GDM1 (cell line): ENCODE results near the gene FRAS1.
"Not testable (repeated sequence)": the region's sequence is repeated elsewhere in the genome, so short reads cannot be mapped to it uniquely, and the experiment has no call there.

ENCODE experiments used
- DNase-seq: peaks from one replicate; lab custom pipeline; 2025; lab: John Stamatoyannopoulos, UW

FRAS1 gene

DNA sequence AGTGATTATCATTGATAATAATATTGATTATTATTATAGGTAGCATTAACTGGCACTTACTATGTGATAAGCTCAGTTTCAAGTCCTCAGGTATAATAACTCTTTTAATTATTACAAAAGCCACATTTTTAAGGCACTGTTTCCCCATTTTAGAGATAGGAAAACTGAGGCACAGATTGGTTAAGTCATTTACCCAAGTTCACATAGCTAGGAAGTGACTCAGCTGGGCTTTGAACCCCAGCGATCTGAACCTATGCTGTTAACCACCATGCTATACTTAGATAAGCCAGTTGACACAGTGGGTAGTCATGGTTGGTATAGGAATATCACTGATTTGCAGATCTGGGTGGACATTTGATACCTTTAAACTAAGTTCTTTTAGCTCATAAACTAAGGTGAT lies 110.4 kb downstream of the FRAS1 start:
- DNase-seq: no peak

DNA sequence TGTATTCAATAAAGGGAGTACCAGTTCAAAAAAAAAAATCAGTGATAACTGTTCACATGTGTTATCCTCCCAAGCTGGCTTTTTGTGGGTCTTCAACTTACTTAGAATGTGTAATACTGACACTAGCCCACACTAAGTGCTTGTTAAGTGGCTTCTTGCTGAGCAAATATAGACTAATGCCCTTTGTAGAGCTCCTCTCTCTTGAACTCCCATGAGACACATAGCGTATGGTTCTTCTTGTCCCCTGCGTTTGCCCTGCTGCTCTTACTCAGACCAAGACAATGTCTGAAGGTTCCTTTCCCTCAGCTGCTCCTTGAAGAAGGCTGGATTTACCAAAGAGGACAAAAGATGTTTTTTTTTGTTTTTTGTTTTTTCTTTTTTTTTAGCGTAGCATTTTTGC lies 110.9 kb downstream of the FRAS1 start:
- no peak for DNase-seq

DNA sequence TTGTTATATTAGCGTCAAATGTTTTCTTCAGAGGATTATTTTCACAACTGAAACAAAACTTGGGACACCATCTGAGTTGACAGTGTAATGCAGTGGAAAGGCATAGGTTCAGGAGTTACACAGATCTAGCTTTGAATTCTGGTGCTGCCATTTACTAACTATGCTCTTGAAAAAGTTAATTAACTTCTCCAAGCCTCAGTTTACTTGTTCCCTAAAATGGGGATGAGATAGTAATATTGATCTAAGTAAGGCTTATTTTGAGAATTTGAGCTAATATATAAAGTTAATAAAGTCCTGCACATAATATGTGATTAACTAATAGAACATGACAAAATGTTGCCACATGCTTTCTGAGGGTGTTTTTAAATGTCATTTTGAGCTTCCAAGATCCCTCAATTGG lies 112.6 kb downstream of the FRAS1 start:
- no peak for DNase-seq

DNA sequence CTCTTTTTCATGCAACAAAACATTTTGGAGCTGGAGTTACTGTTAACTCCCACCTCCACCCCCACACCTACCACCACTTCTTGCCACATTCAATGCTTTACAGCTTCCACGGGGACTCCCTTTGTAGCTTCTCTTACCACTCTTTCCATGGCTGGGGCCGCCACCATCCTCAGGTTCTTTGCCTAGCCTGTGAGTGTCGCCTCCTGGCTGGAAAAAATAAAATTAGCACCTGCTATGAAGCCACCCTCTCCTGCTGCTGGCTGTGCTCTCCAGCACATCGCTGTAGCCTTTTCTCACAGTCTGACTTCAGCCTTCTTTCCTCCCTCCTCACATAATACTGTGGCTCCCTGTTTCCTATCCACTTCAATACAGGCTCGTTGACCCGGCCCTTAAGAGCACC lies 114.4 kb downstream of the FRAS1 start:
- DNase-seq: no peak

DNA sequence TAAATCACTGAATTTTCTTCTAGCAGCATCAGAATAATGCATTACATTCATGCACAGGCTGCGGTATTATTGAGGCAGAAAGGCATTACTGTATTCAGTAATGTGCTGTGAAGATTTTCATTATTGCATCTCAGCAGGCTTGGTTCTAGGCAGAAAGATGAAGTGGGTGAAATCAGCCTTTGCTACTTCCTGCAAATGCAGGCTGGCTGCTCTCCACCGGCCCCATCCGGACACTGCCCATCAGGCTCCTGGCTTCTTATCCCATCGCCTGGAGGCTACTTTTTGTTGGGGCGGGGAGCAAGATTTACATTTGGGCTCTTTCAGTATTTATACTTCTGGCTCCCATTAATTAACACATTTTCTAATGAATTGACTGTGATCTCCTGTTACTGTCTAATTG lies 117.8 kb downstream of the FRAS1 start:
- DNase-seq: no peak

DNA sequence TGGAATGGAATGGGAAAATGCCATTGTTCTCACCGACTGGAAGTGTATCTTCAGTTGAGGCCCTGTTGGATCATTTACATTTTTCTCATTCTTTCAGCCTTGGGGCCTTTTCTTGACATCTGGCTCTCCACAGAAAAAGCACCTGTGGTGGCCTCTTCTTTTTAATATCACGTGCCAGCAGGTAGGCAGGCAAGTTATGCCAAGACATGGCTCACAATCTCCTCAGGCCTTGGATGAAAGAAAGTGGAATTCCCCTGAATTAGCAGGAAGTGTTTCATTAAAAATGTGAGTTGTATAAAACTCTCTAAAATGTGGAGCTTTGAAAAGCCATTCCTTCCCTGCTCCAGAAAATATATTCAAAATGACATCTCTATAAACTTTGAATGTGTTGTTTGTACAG lies 122.1 kb downstream of the FRAS1 start:
- no peak for DNase-seq

DNA sequence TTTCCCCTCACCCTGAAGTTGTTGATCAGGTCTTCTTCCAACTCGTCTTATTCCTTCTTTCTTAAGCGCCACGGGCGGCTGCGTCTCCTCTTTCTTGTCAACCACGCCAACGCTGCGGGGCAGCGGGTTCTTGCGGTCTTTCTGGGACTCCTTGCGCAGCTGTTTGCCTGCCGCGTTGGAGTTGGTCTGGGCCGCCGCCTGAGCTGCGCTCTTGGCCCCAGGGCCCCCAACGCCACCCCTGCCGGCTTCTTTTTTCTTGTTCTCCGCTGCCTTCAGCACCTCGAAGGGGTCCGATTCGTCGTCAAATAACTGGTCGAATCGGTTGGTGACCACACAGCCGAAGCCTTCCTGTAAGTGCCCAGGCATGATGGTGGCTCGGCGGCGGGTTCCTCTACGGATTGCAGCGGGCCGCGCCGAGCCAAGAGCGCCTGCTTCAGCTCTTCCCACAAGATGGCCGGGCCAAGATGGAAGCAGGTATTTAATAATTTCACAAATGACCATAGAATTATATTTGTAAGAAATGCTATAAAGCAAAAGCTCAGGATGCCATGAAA lies 124.6 kb downstream of the FRAS1 start:
- DNase-seq: not testable (repeated sequence)

DNA sequence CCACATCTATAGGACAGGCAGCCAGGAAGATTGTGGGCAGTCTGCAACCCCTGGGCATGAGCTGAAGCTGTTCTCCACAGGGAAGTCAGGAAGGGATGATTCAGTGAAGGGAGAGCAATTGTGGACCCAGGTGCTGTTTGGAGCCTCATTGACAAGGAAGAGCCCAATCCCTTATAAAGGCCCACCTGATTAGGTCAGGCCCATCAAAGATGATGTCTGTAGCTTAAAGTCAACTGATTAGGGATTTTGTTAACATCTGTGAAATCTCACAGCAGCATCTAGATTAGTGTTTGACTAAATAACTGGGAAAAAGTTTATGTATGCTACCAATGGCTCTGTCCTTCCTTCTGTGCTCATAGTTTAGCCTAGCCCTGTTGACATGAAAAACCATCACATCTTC lies 127.5 kb downstream of the FRAS1 start:
- DNase-seq: no peak

DNA sequence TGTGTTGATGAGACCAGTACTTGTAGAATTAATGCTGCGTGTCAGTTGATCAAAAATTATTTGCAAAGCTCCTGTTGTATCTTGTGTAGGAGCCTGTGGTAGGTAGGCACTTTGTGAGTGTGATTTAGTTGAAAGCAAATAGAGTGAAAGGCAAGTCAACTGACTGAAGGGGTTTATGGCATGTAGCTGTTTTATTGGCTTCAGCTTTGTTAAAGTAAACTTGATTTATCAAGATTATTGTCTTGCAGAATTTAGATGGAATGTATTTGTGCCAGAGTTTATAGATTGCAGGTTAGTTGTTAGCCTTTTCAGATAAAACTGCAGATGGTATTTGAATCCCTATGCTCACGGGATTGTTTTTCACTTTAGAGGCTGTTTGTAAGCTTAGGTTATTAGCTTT lies 128.0 kb downstream of the FRAS1 start:
- no peak for DNase-seq

DNA sequence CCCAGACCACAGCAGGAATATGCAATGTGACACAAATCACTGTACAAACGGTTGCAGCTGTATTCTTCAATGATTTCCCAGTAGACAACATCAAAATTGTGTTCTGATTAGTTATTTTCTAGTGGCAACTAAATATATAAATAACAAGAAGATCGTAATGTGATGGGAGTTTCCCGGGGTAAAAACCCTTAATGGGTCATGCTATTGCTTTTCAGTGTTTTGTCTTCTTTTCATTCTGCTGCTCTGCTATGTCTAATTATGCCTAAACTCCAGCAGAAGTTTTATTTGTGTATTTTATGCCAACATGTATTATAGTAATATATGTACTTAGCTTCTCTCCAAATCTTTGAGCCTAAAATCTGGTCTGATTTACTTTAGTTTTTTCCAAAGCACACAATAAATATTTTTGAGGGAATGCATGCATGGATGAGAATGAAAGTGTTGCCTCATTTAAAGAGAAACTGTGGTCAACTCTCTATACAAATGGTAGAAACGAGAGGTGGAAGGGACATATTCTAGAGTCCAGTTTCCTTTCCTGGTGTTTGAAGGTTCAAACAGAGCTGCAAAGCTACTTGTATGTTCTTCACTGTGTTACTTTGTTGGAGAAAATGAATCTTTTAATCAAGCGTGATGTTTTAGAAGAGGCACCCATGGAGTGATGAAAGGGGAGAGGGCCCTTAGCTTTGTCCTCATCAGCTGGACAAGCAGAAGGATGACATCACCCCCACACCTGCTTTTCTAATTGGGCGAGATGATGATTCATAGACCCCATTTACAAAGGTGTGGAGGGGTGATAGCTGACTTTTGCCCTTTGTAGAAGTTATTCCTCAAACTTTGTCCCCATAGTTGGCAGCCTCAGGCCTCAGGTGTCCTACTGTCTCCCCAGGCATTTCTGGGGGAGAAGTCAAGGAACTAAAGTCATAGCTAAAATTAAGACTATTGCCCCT lies 129.7 kb downstream of the FRAS1 start:
- no peak for DNase-seq

DNA sequence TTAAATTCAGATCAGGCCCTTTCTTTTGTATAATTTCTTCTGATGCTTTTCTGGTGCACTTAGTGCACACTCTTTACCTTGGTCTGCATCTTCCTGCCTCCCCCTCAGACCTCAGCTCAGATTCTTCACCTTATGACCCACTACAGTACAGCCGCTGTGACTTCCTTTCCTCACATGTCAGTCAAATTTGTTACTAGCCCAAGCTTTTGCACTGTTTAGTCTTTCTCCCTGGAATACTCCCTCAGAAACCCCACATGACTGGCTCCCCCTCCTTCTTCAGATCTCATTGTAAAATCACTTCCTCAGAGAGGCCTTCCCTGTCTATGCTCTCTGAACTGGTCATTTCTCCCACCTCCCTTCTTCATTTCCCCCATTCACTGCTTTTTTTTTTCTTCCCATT lies 132.9 kb downstream of the FRAS1 start:
- no peak for DNase-seq

DNA sequence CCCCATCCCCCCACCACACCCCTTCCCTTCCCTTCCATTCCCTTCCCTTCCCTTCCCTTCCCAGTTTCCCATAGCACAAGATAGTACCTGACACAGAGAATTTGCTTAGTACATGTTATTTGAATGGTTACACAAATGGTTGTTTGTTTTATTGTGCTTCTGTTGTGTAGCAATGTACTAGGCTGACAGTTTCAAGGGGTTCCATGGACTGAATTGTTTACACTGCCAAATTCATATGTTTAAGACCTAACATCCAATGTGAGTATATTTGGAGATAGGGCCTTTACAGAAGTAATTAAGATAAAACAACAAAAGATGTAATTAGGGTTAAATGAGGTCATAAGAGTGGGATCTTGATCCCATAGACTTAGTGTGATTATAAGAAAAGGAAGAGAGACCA lies 133.5 kb downstream of the FRAS1 start:
- DNase-seq: no peak

DNA sequence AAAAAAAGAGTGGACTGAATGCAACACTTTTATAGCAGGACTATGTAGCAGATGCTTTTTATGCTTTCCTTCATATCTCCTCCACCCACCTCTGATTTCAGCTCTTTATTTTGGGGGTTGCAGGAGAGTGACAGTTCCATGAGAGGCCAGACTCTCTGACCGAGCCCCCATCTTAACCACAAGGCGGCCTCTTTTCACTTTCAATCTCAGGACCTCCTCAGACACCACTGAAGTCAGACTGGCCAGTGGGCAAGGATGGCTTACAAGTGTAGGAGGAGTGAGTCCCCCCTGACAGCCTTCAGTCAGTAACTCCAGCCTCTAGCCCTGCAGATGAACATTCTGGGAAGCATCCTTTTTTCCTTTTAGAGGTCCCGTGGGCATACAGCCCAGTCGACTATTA lies 140.8 kb downstream of the FRAS1 start:
- DNase-seq: no peak

DNA sequence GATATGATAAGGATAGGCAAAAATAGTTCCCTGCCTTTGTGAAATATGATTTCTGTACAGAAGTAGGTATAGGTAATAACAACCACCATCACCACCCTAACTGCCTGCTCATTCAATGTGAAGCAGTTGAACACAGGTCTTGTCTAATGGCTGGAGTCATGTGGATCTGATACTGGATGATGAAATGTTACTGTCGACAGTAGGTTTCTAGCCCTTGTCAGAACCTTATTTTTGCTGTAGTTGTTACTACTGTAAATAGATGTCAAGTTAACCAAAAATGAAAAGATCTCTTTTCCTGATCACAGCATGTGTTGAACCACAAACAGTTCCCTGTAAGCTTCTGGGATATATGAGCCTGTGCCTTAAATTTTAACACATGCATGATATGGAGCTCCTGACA lies 142.9 kb downstream of the FRAS1 start:
- DNase-seq: no peak

DNA sequence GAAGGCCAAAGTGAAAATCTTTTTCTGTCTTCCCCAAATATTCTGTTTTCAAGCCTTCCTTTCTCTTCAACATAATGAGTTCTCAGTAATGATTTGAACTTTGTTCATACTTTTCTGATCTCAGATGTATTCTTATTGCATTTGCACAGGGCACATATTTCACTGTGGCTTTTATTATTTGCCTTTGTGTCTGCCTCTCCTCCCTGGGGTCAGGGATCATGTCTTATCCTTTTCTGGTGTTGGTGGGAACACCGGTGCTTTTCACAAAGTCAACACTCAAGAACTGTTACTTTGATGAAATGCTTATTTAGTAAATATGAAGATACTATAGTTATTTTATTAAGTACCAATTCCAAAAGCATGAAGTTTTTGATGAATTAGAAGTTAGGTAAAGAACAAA lies 143.8 kb downstream of the FRAS1 start:
- no peak for DNase-seq

DNA sequence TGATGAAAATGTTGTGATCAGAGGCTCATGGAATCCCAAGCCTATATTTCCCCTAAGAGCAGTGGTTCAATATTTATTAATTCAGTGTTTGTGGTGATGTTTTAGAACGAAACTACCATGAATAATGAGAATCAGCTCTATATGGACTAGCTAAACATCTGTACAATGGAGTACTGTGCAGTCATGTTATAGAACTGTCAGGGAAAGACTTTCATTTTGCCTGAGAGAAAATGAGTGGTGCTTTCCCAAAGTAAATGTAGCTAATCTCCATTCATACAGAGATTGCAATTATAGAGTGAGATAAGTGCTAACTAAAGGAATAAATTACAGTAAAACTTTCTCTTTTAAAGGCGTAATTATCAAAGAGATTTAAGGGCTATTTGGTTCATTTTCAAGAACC lies 147.1 kb downstream of the FRAS1 start:
- no peak for DNase-seq

DNA sequence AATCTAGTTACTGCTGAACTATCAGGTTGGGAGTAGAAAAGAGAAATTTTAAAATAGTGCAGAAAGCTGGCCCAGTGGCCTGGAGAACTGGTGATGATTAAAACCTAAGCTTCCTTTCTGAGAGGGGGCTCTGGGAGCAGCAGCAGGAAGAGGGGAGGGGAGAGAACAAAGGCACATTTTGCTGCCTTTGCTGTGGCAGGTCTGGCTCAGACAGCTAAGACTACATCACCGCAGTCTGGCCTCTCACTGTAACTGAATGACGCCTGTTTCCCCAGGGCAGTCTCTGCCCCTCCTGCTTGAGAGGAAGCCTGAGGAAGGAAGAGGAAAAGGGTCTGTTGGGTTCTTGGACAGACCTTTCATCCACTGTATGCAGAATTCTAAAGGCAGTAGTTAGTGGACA lies 148.5 kb downstream of the FRAS1 start:
- no peak for DNase-seq

DNA sequence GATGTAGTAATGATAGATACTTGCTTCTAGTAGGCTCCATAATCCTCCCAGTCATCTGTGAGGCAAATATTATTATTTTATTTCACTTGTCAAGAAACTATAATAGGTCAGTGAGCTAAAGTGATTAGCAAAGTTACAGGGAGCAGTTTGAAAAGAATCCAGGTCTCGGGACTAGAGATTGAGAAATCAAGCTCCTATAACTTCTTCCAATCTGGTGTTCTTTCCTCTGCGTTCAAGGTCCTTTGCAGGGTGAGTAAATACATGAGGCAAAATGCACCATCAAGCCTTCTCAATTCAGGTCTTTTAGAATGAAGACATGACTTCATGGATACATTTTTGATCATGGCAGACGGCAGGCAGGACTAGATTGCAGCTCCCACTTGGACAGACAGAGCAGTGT lies 150.4 kb downstream of the FRAS1 start:
- no peak for DNase-seq

DNA sequence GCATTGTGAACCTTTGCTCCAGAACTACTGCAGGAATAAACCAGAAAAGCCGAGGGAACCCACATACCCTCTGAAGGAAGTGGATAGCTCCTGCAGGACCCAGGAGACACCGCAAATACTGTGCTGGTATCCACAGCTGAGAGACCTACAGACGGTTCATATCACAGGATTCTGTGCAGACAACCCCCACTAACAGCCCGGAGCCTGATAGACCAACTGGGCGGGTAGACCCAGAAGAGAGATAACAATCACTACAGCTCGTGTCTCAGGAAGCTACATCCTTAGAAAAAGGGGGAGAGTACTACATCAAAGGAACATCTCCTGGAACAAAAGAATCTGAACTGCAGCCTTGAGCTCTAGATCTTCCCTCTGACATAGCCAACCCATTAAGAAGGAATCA lies 150.8 kb downstream of the FRAS1 start:
- DNase-seq: no peak

DNA sequence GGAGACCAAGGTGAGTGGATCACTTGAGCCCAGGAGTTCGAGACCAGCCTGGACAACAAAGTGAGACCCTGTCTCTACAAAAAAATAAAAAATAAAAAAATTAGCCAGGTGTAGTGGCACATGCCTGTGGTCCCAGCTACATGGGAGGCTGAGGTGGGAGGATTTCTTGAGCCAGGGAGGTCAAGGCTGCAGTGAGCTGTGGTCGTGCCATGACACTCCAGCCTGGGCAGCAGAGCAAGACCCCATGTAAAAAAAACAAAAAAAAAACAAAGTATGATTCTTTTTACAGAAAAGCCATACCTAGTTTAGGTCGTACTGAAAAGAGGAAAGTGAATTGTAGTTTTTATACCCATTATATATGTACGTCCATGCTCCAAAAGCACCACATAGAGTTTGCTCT lies 151.8 kb downstream of the FRAS1 start:
- DNase-seq: not testable (repeated sequence)

DNA sequence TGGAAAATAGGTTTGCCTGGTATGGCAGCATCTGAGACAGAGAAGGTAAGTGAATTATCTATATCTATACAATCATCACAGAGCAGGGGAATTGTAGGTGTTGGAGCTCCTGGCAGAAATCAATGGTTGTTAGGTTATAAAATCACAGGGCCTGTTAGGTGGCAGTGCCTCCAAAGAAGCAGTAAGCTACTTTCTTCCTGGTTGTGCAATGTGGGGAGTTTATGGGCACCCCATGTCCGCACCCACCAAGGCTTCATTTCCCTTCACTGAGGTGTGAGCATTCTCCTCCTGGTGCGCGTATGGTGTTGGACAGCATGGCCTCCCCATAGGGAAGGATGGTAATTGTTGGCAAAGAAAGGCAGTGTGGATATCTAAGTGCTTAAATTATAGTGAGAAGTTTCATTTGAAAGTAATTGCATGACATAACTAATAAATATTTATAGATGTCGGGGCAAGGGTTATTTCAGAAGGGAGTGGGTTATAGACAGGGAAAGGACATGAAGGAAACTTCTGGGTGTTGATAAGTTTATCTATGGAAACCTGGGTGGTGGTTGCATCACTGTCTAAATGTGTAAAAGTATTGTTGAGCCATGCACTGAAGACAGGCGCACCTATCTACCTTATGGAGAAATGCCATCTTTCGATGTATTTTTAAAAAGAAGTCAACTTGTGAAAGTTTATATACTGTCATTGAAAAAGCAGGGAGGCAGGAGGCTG lies 153.7 kb downstream of the FRAS1 start:
- DNase-seq: no peak

DNA sequence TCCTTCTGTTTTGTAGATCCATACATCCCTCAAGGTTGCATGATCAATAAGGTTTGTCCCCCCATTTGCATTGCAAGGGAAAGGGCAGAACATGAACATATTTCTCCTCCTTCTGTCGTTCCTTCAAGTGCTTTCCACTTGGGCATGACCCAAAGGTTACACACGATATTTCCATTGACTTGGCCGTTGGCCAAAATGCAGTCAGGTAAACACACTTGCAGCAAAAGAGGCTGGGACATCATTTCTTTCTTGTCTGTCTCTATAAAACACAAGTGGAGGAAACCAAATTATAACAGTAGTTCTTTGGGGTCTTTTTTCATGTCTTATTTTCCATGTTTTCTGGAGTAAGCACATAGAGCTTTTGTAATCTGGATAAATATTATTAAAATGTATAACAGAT lies 156.1 kb downstream of the FRAS1 start:
- no peak for DNase-seq

DNA sequence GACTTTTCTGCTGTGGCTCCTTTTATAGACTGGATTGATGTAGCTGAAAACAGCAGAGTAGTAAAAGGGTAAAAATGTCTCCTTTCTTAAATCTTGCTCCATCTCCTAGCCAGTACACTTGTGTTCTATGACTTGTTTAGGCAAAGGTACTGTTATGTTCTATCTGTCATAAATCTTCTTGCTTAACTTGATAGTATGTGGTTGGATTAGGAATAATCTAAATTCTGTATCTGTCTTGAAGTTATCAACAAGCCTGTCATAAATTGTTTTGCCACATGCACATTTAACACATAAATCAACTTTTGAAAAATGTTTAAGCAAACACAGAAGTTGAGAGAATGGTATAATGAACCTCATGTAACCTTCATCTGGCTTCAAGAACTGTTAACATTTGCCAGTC lies 157.0 kb downstream of the FRAS1 start:
- DNase-seq: no peak
